ENCODE data around the gene CCL24.

GRCh38 chr7:75854233-75854632 lies 40.6 kb upstream of the CCL24 start:
- TF ChIP-seq POLR2A (IDR thresholded peaks at IDR 0.05; ENCODE audit: low read length): no peak
- TF ChIP-seq GATA1 (IDR thresholded peaks at IDR 0.05; ENCODE audit: low read depth, low read length): no peak

All from erythroblast (primary cell).